SK-N-SH (cell line): ENCODE data around the gene UBE2K. TPM values are rescaled to one million over a fixed set of nuclear protein-coding genes. Genes with fewer than 3 reads are reported as not detected.
"Not testable (repeated sequence)": the region's sequence is repeated elsewhere in the genome, so short reads cannot be mapped to it uniquely, and the experiment has no call there.

Source experiments
- CTCF ChIA-PET: fragments of 300-600, 350-600 bp; formaldehyde crosslinking; extraction: SDS; loops from one replicate; lab custom pipeline; 2021; lab: Yijun Ruan, JAX
- POLR2A ChIA-PET: fragments of 350-600 bp; sonication (Branson Sonifier 250); formaldehyde crosslinking; extraction: SDS; loops from one replicate; lab custom pipeline; 2020; ENCODE audit warnings: antibody characterized with exemption, inconsistent platforms; lab: Yijun Ruan, JAX
- DNase-seq: peaks from one replicate; pipeline ENCODE4 v3.0.0; 2012
- H2AFZ ChIP-seq: fragments of 200-600 bp; sonication (generic); 2 replicates; pipeline ENCODE4 v1.8.1; 2016; ENCODE audit warnings: antibody characterized with exemption, mild to moderate bottlenecking, low read depth
- H3F3A ChIP-seq: fragments of 200-600 bp; sonication (generic); replicated peaks from 2 replicates; pipeline ENCODE3; 2016; ENCODE audit warnings: antibody characterized with exemption, mild to moderate bottlenecking; ENCODE audit not compliant: insufficient read depth
- H3K27ac ChIP-seq, 2 experiments: fragments of 200-500 bp in 1 of 2; fragments of 200-600 bp in 1 of 2; sonication (Bioruptor generic) in 1 of 2; sonication (generic), shearing (Covaris generic) in 1 of 2; 2 replicates each; pipeline versions ENCODE4 v1.5.1 to v1.6.1; 2014 to 2016; ENCODE audit warnings: low read depth in 2 of 2, inconsistent platforms in 1 of 2, low read length in 1 of 2, mild to moderate bottlenecking in 1 of 2, mixed read lengths in 1 of 2
- H3K27me3 ChIP-seq: fragments of 200-600 bp; sonication (generic), shearing (Covaris generic); 2 replicates; pipeline ENCODE4 v1.6.1; 2016; ENCODE audit warnings: mixed run types; ENCODE audit not compliant: insufficient read depth
- H3K36me3 ChIP-seq, 2 experiments: fragments of 200-500 bp in 1 of 2; fragments of 200-600 bp in 1 of 2; sonication (Bioruptor generic) in 1 of 2; sonication (generic) in 1 of 2; replicated peaks in 1 of 2; 2 replicates each; pipeline versions ENCODE3 to v1.5.1; 2014 to 2016; ENCODE audit warnings: low read length in 1 of 2, mild to moderate bottlenecking in 1 of 2; ENCODE audit not compliant: insufficient read depth in 2 of 2, control insufficient read depth in 1 of 2
- H3K4me1 ChIP-seq, 2 experiments: fragments of 200-500 bp in 1 of 2; fragments of 200-600 bp in 1 of 2; sonication (Bioruptor generic) in 1 of 2; sonication (generic), shearing (Covaris generic) in 1 of 2; 2 replicates each; pipeline versions ENCODE4 v1.5.1 to v1.6.1; 2014 to 2016; ENCODE audit warnings: low read depth in 1 of 2, low read length in 1 of 2, mixed run types in 1 of 2; ENCODE audit not compliant: insufficient read depth in 2 of 2, control insufficient read depth in 1 of 2
- H3K4me2 ChIP-seq: fragments of 200-600 bp; sonication (generic), shearing (Covaris generic); 2 replicates; pipeline ENCODE4 v1.6.1; 2017; ENCODE audit warnings: mixed run types
- H3K4me3 ChIP-seq, 2 experiments: fragments of 200-500 bp in 1 of 2; fragments of 200-600 bp in 1 of 2; sonication (Bioruptor generic) in 1 of 2; sonication (generic), shearing (Covaris generic) in 1 of 2; 2 replicates each; pipeline versions ENCODE4 v1.5.1 to v1.8.1; 2014 to 2016; ENCODE audit warnings: low read depth in 2 of 2, inconsistent platforms in 1 of 2, low read length in 1 of 2, mild to moderate bottlenecking in 1 of 2, mixed read lengths in 1 of 2, moderate library complexity in 1 of 2
- H3K79me2 ChIP-seq: fragments of 200-600 bp; sonication (generic); 2 replicates; pipeline ENCODE4 v1.8.1; 2017; ENCODE audit warnings: mild to moderate bottlenecking; ENCODE audit not compliant: insufficient read depth
- H3K9ac ChIP-seq: fragments of 200-600 bp; sonication (generic); 2 replicates; pipeline ENCODE4 v1.6.1; 2017; ENCODE audit warnings: mixed run types
- H3K9me2 ChIP-seq: fragments of 200-600 bp; sonication (generic); 2 replicates; pipeline ENCODE4 v1.6.1; 2017; ENCODE audit warnings: mixed run types
- H3K9me3 ChIP-seq: fragments of 200-600 bp; sonication (generic); 2 replicates; pipeline ENCODE4 v1.6.1; 2017; ENCODE audit warnings: mixed run types, mild to moderate bottlenecking, moderate library complexity
- H4K20me1 ChIP-seq: fragments of 200-600 bp; sonication (generic); 2 replicates; pipeline ENCODE4 v1.6.1; 2017; ENCODE audit warnings: mild to moderate bottlenecking, mixed run types; ENCODE audit not compliant: insufficient read depth
- ELF1 ChIP-seq: IDR thresholded peaks from 2 replicates; pipeline ENCODE4 v1.4.0; 2012
- EP300 ChIP-seq, 2 experiments: IDR thresholded peaks; 2 replicates each; pipeline versions ENCODE4 v1.4.0 to v1.6.1; 2012; ENCODE audit warnings: borderline replicate concordance in 1 of 2, low read depth in 1 of 2, low read length in 1 of 2
- EZH2phosphoT487 ChIP-seq: fragments of 200-600 bp; sonication (generic); IDR thresholded peaks from 2 replicates; pipeline ENCODE4 v1.6.1; 2017; ENCODE audit warnings: low read depth, mixed run types, mild to moderate bottlenecking, antibody characterized with exemption, moderate library complexity, borderline replicate concordance
- FOXJ3 ChIP-seq: sonication (generic); formaldehyde crosslinking; IDR thresholded peaks from 2 replicates; pipeline ENCODE4 v1.5.1; 2020; ENCODE audit warnings: mild to moderate bottlenecking, missing genetic modification reagents
- FOXM1 ChIP-seq: IDR thresholded peaks from 2 replicates; pipeline ENCODE4 v1.4.0; 2012; ENCODE audit warnings: low read depth, mild to moderate bottlenecking
- JUND ChIP-seq: IDR thresholded peaks from 2 replicates; pipeline ENCODE4 v1.4.0; 2012
- MEF2A ChIP-seq: IDR thresholded peaks from 2 replicates; pipeline ENCODE4 v1.4.0; 2012; ENCODE audit warnings: low read depth, borderline replicate concordance
- MXI1 ChIP-seq: IDR thresholded peaks from 2 replicates; pipeline ENCODE4 v1.6.1; 2012; ENCODE audit warnings: mild to moderate bottlenecking, low read depth, low read length, improper control_type of control experiment
- NFIC ChIP-seq: IDR thresholded peaks from 2 replicates; pipeline ENCODE4 v1.4.0; 2012; ENCODE audit warnings: borderline replicate concordance
- NRF1 ChIP-seq: IDR thresholded peaks from 2 replicates; pipeline ENCODE4 v1.6.1; 2012; ENCODE audit warnings: low read depth, mild to moderate bottlenecking, low read length
- RFX5 ChIP-seq: IDR thresholded peaks from 2 replicates; pipeline ENCODE4 v1.6.1; 2012; ENCODE audit warnings: mild to moderate bottlenecking, improper control_type of control experiment, low read length
- SIN3A ChIP-seq: IDR thresholded peaks from 2 replicates; pipeline ENCODE4 v1.6.1; 2012; ENCODE audit warnings: low read depth, mild to moderate bottlenecking, low read length, moderate library complexity, borderline replicate concordance
- TAF1 ChIP-seq: IDR thresholded peaks from 2 replicates; pipeline ENCODE4 v1.6.1; 2012; ENCODE audit warnings: low read depth, mild to moderate bottlenecking, low read length, moderate library complexity, borderline replicate concordance
- TCF12 ChIP-seq: IDR thresholded peaks from 2 replicates; pipeline ENCODE4 v1.4.0; 2012
- TEAD4 ChIP-seq: IDR thresholded peaks from 2 replicates; pipeline ENCODE4 v1.4.0; 2012; ENCODE audit warnings: mild to moderate bottlenecking, borderline replicate concordance; ENCODE audit not compliant: insufficient read depth
- WGBS: methylation state at CpG from one replicate; pipeline ENCODE4 v1.1.6; 2017; ENCODE audit warnings: low lambda C conversion rate; 5-methylcytosine and 5-hydroxymethylcytosine counted together
- polyA plus RNA-seq, 3 experiments: library from polyadenylated mRNA; depleted of rRNA; stranded (reverse); fragments of >200 nt; gene quantifications; 2 replicates each; pipeline ENCODE4 v1.2.3, GENCODE V29; 2012
- TF ChIP-seq, protein P1 (sequence below): IDR thresholded peaks from 2 replicates; pipeline ENCODE4 v1.6.1; 2012; ENCODE audit warnings: mild to moderate bottlenecking, low read depth, low read length, moderate library complexity
- TF ChIP-seq, protein P2 (sequence below): fragments of 150-350 bp; IDR thresholded peaks from 2 replicates; pipeline ENCODE4 v1.6.1; 2017; ENCODE audit warnings: antibody characterized with exemption, low read length, low read depth, borderline replicate concordance
- TF ChIP-seq, protein P3 (sequence below): IDR thresholded peaks from 2 replicates; pipeline ENCODE4 v1.4.0; 2012; ENCODE audit warnings: low read depth, borderline replicate concordance
- TF ChIP-seq, protein P4 (sequence below): fragments of 150-350 bp; IDR thresholded peaks from 2 replicates; pipeline ENCODE4 v1.6.1; 2016; ENCODE audit warnings: mild to moderate bottlenecking, low read depth, low read length

Gene UBE2K
- polyA plus RNA-seq, 1 of the 3 experiments (the other 2 are of a cell fraction), result 102 TPM

DNA sequence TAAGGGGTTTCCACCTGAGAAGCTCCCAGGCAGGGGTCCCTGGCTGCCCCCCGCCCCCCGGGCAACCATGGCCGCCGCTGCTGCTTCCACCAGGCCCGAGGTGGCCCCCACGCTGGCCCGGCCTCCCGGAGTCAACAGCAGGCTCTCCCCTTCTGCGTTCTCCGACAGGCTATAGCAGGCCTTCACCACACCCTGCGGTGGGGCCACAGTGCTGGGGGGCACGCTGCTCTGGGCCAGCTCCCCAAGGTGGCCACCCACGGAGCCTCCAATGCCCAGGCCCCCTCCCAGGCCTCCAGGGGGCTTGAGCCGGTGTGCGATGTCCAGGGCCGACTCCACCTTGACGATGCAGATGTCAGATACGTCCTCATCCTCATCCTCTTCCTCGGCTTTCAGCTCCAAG, 72.5 kb downstream of the UBE2K start (continued):
- TF ChIP-seq, protein P1, sequence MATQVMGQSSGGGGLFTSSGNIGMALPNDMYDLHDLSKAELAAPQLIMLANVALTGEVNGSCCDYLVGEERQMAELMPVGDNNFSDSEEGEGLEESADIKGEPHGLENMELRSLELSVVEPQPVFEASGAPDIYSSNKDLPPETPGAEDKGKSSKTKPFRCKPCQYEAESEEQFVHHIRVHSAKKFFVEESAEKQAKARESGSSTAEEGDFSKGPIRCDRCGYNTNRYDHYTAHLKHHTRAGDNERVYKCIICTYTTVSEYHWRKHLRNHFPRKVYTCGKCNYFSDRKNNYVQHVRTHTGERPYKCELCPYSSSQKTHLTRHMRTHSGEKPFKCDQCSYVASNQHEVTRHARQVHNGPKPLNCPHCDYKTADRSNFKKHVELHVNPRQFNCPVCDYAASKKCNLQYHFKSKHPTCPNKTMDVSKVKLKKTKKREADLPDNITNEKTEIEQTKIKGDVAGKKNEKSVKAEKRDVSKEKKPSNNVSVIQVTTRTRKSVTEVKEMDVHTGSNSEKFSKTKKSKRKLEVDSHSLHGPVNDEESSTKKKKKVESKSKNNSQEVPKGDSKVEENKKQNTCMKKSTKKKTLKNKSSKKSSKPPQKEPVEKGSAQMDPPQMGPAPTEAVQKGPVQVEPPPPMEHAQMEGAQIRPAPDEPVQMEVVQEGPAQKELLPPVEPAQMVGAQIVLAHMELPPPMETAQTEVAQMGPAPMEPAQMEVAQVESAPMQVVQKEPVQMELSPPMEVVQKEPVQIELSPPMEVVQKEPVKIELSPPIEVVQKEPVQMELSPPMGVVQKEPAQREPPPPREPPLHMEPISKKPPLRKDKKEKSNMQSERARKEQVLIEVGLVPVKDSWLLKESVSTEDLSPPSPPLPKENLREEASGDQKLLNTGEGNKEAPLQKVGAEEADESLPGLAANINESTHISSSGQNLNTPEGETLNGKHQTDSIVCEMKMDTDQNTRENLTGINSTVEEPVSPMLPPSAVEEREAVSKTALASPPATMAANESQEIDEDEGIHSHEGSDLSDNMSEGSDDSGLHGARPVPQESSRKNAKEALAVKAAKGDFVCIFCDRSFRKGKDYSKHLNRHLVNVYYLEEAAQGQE, result no peak
- TF ChIP-seq, protein P2, sequence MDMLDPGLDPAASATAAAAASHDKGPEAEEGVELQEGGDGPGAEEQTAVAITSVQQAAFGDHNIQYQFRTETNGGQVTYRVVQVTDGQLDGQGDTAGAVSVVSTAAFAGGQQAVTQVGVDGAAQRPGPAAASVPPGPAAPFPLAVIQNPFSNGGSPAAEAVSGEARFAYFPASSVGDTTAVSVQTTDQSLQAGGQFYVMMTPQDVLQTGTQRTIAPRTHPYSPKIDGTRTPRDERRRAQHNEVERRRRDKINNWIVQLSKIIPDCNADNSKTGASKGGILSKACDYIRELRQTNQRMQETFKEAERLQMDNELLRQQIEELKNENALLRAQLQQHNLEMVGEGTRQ, result no peak
- TF ChIP-seq, all 33 proteins: peak for 0

DNA sequence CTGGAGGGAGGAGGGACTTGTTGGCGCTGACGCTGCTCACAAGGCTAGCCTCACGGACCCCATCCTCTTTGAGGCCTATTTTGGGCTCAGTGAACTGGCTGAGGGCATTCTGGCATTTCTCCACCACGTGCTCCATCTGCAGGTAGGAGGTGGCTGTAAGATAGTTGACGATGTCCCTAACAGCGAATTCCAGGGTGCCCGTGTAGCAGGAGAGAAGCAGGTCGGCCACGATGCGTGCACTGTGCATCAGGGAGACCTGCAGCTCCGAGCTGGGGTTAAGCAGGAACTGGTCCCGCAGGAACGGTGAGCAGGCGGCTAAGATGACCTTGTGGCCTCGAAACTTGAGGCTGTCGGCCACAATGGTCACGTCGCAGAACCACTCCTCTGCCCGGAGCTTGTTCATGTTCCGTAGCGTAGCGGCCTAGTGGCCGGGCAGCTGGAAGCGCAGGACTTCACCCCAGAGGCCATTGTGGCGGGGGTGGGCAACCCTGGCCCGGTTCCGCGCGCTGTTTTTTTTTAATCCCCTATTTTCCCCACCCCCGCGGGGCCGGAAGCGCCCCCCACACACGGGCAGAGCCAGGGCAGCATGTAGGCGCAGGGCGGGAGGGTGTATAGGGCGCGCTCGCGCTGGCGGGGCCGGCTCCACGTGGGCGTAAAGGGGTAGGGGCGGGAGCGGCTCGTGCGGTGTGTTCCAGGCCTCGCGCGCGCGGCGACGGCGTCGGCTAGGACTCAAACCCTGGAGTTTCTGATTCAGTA, 73.2 kb downstream of the UBE2K start:
- TF ChIP-seq TAF1, result no peak
- TF ChIP-seq, protein P3, sequence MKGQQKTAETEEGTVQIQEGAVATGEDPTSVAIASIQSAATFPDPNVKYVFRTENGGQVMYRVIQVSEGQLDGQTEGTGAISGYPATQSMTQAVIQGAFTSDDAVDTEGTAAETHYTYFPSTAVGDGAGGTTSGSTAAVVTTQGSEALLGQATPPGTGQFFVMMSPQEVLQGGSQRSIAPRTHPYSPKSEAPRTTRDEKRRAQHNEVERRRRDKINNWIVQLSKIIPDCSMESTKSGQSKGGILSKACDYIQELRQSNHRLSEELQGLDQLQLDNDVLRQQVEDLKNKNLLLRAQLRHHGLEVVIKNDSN, result no peak
- TF ChIP-seq MEF2A, result no peak
- TF ChIP-seq FOXM1, result no peak
- TF ChIP-seq, protein P2, result no peak
- no peak for TF ChIP-seq ELF1
- TF ChIP-seq, protein P4, sequence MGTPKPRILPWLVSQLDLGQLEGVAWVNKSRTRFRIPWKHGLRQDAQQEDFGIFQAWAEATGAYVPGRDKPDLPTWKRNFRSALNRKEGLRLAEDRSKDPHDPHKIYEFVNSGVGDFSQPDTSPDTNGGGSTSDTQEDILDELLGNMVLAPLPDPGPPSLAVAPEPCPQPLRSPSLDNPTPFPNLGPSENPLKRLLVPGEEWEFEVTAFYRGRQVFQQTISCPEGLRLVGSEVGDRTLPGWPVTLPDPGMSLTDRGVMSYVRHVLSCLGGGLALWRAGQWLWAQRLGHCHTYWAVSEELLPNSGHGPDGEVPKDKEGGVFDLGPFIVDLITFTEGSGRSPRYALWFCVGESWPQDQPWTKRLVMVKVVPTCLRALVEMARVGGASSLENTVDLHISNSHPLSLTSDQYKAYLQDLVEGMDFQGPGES, result no peak
- TF ChIP-seq NFIC, result no peak
- TF ChIP-seq JUND, result no peak
- no peak for TF ChIP-seq EP300 (IDR thresholded peaks at IDR 0.05; ENCODE audit: borderline replicate concordance in 1 of 2, low read depth in 1 of 2, low read length in 1 of 2)
- TF ChIP-seq SIN3A, result no peak
- TF ChIP-seq TCF12, result no peak
- TF ChIP-seq NRF1, result no peak
- TF ChIP-seq EZH2phosphoT487, result no peak
- no peak for TF ChIP-seq MXI1
- TF ChIP-seq FOXJ3, result no peak
- TF ChIP-seq TEAD4, result no peak
- TF ChIP-seq RFX5, result no peak
- Histone ChIP-seq H3K79me2 (peaks cover 16% of the 10 kb centered on the region), H3K27ac (no peak overlapping the region), H3K9me2 (no peaks in the 10 kb centered on the region), H2AFZ (no peak overlapping the region), H3K9ac (no peak overlapping the region), H3K9me3 (no peaks in the 10 kb centered on the region), H3K4me3 (no peak overlapping the region), H3K4me2 (no peak overlapping the region), H3F3A (no peaks in the 10 kb centered on the region), H3K27me3 (no peaks in the 10 kb centered on the region), H3K4me1 (no peaks in the 10 kb centered on the region), H3K36me3 (peaks cover 17 to 32% of the 10 kb centered on the region in 2 experiments), H4K20me1 (no peaks in the 10 kb centered on the region)
- POLR2A ChIA-PET, result no interaction called here
- CTCF ChIA-PET, result no interaction called here
- 98% methylated on average over 51 of the region's 57 CpGs for whole genome bisulfite sequencing
- DNase-seq, result peak; percentile 27

DNA sequence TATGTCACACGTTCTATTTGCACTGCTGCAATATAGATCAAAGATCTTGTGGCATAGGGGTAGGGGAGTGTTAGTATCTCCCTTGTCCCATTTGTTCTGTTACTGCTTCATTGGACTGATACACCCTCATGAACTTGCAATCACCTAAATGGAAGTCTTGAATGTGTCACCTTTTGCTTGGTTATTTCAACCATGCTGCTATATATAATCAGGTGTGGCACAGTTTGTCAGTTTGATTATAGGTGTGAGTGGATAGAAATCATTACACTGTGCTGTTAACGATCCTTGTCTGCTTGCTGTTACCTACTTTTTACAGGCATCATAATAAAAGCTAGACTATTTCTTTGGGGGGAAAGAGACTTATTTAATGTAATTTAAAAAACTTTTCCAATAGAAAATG, 84.1 kb downstream of the UBE2K start:
- H3K9me2 ChIP-seq, DNase-seq, H3K79me2 ChIP-seq, H2AFZ ChIP-seq, H3K4me2 ChIP-seq, H3K27ac ChIP-seq, POLR2A ChIA-PET, CTCF ChIA-PET, H3K4me3 ChIP-seq, H3K27me3 ChIP-seq, H3K4me1 ChIP-seq, H3K9ac ChIP-seq, H3K9me3 ChIP-seq, H4K20me1 ChIP-seq: not testable (repeated sequence)
- WGBS, result 98% methylated on average over 2 of the region's 2 CpGs
- peaks cover 49 to 60% of the 10 kb centered on the region in 2 experiments for H3K36me3 ChIP-seq
- peaks cover 16% of the 10 kb centered on the region for H3F3A ChIP-seq
